Measurements from ENCODE around the gene KCNK17.

KCNK17 gene

DNA sequence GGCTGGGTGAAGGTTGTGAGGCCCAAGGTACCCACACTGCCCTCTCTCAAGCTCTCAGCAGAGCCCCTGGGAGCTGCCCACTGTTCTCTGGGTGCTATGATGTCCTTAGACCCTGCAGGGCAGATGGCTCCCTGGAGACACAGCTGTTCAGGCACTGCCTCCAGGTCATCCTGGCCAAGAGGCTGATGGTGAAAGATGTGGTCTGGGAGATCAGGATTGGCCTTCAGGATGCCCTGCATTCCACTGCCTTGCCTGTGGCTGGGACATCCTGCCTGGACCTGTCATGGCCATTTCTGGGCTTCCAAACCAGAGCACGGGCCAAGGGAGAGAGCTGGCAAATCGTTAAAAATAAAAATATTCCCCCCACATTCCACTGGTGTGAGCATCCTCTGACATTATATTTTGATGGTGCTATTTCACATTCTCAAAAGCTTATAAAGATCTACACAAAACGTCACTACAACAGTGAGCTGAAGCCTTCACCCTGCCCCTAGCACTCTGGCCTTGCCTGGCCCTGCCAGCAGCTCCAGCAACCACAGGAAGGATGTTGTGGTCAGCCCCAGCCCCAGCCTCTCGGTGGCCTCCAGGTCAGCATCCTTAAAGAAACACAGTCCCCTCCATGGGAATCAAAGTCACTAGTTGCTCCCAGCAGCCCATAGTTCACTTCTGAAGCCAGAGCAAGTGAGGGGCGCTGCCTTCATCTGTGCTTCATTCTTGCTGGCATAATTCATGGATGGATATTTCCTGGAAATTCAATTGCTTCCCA is 21.7 kb upstream of the KCNK17 start:
- DNase-seq, result no peak

DNA sequence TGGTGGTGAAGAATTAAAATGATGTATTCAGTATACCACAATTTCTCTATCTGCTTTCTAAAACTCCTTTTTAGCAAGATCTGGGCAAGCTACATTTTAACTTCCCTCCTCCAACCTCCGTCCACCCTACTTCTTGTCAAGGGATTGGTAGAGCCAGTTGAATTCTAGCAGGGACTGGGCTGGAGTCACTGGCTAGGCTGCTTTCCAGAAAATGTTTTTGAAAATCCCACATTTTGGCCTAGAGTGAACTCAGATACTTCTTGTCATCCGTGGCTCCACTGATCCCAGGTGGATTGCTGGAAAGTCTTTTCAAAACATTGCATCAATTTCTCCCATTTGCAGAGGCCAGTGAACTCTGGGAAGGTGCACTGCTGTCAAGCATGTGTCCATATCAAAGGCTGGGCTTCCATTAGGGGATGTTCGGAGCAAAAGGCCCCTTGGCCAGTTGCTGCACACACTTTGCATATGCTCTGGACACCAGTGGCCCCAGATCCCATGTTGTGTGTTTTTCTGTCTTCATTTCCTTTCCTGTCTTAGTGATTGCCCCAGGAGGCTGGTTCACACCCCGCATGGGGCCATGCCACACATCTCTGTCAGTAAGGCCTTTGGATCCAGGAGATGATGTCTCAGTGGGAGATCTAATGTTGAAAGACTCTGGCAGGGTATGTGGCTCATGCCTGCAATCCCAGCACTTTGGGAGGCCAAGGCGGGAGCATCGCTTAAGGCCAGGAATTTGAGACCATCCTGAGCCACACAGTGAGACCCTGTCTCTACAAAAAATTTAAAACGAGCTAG is 19.6 kb upstream of the KCNK17 start:
- DNase-seq, result no peak

- DNase-seq, result peak; percentile 64
These were observed 16.3 kb upstream of the KCNK17 start for GRCh38 chr6:39330476-39330875.

DNA sequence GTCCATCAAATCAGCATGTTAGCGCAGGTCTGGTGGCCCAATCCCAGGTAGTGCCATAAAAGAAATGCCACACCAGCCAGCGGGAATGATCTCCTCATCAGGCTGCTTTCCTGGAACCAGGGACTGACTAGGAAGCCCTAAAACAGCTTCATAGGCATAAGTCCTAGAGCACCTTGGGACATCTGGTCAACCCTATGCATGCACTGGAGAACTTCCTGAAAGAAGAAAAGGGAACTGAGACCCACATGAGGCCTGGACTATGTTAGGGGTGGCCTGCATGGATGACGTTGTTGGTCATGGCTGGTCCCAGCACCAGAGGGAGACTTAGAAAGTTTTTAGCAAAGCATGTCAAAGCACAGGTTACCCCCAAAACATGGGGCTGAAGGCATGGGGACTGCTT is 15.8 kb upstream of the KCNK17 start:
- DNase-seq, result no peak

GRCh38 chr6:39328066-39328465 is 13.8 kb upstream of the KCNK17 start:
- no peak for DNase-seq

DNA sequence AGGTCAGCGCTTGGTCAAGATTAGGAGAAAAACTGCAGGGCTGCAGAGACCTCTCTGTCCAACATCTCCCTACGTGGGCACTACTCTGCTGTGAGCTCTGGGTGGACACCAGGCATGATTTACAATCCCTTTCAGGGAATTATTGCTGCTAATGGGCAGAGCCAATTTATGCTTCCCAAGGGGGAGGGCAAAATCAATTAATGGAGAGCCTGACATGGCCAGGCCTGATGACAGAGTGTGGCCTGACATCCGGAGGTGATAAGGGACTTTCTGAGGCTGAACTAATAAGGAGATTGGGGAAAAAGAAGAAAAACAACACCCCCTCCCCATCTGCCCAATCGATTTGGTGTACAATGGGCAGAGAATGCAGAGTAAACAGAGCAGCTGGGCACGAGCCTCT is 13.3 kb upstream of the KCNK17 start:
- no peak for DNase-seq

GRCh38 chr6:39322306-39322850 is 8.2 kb upstream of the KCNK17 start, which contains the start of gene KCNK16:
Gene KCNK16, minus strand, starts transcription at chr6:39322702. Its CDS starts 162 bp downstream, at chr6:39322540.
- DNase-seq, result no peak

- no peak for DNase-seq
These were observed 7.5 kb upstream of the KCNK17 start for GRCh38 chr6:39321761-39322160.

DNA sequence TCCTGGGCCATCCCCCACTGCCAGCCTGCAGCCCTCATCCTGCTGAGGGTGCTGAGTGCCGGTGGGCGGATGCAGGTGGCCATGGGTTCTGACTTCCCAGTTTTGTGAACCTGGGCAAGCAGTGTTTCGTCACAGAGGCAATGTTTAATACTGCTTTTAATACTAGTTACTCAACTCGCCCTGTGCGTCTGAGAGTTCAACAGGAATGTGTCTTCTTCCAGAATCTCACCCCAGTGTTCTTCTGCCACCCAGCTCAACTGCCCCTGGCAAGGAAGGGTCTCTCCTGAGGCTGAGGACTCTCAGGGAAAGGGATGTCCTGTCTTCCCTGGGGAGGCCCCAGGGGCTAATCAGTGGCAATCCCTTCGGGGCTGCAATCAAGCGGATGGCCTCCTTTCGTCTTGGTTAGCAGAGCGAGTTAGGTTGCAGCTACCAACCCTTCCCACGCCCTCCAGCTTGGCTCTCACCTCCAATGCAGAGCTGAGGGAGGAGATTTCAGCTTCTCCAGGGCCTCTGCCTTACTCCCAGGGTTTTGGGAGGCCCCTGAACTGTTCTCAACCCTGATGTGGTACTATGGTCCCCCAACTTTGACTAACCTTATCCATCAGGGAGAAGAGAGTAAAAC is 6.3 kb upstream of the KCNK17 start:
- no peak for DNase-seq

GRCh38 chr6:39319621-39320362 is 5.6 kb upstream of the KCNK17 start:
- no peak for DNase-seq

DNA sequence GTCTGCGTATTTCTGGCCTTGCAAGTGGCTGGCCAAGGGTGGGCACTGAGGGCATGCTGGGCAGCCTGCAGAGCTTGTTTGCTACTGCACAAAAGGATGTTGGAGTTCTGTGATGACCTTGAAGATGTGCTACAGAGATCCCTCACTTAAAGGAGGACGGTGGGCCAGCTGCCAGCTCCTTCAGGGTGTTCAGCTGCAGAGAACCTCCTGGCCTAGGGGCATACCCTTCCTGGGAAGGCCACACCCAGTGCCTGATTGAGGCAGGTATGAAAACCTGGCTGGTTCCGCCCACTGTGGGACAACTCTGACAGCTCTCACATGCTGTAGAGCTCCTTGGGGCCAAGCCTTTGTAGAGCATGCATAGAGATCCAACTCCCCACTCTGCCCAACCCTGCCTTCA is 3.0 kb upstream of the KCNK17 start:
- no peak for DNase-seq

DNA sequence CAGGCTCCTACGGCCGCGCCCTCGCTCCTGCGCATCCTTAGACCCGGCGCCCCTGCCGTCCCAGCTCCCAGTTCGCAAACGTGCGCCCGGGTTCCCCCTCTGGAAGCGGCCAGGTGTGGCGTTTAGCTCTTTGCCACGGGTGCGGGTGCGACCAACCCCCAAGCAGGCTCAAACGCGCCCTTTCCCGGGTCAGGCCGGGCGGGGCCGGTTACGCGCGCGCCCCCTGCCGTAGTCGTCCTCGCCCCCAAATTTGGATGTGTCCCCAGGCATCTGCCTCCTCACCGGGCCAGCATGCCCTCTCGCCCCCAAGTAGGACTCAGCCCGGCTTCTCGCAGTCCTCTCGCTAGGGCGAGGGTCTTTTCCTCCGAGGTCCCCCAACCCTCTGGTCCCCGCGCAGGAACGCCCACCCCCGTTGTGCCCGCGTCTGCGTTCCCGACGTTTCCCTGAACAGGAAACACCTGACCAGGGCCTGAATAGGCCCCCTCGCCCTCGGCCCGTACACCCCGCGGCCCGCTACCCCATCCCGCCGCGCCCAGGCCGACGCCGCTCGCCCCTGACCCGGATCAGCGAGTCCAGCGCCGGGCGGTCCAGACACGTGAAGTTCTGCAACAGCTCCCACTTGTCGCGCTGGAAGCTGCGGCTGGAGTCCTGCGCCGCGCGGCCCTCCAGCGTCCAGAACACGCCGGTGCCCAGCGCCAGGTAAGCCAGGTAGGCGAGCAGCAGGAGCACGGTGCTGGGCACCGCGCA is 520 bp downstream of the KCNK17 start:
- peak; percentile 52 for DNase-seq

- no peak for DNase-seq
These were observed 1.2 kb downstream of the KCNK17 start for GRCh38 chr6:39312912-39313525.

DNA sequence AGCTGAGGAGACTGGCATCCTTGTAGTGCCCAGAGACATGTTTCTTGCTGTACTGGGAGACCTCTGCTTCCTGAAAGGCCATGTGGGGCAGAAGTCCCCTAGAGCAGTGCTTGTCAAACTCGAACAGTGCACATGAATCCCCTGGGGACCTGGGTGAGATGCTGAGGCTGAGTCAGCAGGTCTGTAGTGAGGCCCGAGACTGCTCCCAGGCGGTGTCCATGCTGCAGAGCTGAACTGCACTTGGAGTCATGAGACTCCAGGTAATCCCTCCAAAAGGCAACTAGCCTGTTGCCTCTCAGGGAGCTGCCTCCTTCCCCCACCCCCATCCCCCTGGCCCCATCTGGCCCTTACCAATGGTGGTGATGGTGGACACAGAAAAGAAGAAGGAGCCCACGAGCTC is 3.7 kb downstream of the KCNK17 start:
- no peak for DNase-seq

DNA sequence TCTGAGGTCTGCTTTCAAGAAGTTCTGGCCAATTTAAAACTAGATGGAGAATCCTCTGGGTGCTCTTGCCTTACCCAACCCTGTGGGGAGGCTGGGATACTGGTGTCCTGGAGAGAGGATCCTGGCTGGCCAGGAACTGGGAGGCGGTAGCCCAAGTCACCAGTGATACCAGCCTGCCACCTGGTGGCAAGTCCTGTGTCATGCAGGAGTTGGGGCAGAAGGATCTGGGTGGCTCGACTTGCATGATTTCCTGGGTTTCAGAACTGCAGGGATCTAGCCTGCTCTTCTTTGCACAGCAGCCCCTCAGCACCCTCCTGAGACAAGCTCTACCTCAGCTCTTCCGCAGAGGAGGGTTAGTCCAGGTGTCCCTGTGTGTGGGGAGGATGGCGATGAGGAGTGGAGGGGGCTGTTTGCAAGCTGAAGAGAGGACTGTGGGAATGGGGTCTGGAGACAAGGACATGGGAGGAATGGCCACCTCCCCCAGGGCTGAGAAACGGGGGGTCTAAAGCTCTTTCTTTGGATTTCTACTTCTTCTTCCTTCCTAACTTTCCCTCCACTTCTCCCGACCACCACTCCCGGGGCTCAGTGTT is 4.2 kb downstream of the KCNK17 start:
- DNase-seq, result peak; percentile 35

- no peak for DNase-seq
These were observed 6.8 kb downstream of the KCNK17 start for GRCh38 chr6:39307462-39307861.

DNA sequence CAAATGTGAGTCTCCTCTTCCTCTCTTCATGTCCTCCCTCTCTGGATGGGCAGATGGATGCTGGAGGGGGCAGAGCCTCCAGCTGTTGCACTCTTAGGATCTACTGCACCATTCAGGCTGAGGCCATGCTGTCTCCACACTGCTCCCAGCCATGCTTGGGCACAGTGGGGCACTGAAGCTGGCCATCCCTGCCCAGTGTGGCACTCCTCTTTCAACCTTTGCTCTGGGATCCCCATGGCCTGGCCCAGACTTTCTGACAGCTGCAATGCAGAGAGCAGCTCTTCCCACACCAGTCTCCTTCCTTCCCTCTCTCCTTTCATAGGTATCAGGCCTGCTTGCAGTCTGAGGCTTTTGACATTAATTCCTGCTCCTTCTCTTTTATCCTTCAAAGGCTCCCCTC is 9.3 kb downstream of the KCNK17 start:
- no peak for DNase-seq

DNA sequence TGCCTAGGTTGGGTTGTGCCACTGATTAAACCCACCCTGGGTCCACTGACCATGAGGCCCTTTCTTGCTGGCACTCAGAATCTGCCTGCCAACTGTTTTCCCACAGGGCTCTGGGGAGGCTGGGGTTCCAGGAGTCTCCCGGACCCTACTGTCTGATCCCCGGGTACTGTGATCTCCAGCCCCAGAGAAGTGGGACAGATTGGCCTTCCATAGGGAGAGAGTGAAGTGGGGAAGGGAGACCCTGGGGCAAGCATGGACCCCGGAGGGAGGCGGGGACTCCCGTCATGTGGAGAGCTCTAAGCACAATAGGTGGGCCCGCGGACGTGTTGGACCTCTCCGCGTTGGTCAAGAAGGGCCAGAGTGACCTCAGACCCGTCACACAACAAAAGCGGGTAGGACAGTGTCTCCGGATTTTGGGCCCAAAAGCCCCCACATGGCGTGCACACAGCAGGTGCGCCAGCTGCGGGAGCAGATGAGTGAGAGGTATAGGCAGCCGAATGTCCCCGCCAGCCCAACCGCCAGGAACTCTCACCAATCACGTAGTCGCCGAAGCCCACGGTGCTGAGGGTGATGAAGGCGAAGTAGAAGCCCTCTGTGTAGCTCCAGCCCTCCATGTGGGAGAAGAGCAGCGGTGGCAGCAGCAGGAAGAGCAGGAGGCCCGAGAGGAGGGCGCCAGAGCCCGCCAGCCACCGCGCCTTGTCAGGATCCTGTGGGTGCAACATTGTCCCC is 10.6 kb downstream of the KCNK17 start:
- DNase-seq, result no peak

DNA sequence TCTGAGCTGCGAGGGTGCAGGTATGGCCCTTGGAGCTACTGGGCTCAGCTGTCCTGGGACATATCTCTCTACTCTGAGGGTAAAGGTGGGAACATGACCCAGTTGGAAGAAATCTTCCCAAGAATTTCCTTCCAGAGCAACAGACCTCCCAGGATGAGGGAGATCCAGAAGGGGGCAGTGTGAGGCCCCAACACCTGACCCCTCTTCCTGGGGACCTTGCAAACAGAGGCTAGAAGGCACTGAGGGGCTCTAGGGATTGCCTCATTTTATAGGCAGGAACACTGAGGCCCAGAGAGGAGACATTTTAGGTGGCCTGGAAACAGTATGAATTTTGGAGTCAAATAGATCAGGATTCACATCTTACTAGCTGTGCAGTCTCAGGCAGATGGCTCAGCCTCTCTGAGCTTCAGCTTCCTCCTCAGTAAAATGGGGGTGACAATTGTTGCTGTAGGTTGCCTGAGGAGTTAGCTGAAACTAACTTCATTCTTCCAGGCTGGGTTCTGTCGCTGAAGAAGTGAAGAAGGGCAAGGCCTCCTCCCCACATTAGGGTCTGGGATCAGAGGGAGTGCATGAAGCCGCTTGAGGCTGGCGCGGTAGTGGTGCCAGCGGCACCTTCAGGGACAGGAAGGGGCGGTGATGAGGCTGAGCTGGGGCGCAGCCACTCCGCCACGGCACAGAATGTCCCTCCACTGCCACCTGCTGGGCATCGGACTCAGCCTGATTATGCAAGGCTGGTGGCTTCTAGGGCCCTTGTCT is 11.4 kb downstream of the KCNK17 start:
- DNase-seq, result peak; percentile 44

- DNase-seq, result no peak
These were observed 12.2 kb downstream of the KCNK17 start for GRCh38 chr6:39302011-39302410.
